HepG2 (cell line): ENCODE data around the gene TRAPPC1. TPM values are rescaled to one million over a fixed set of nuclear protein-coding genes. Genes with fewer than 3 reads are reported as not detected.

Experiments used
- ARHGAP35 ChIP-seq: sonication (generic); formaldehyde crosslinking; IDR thresholded peaks from 2 replicates; pipeline ENCODE4 v1.9.0; 2022; ENCODE audit warnings: mild to moderate bottlenecking, inconsistent platforms, moderate library complexity, missing genetic modification reagents, borderline replicate concordance
- ASH2L ChIP-seq: fragments of 300-600, 200-600 bp; sonication (generic); IDR thresholded peaks from 2 replicates; pipeline ENCODE4 v1.7.0; 2017; ENCODE audit warnings: low read depth, mild to moderate bottlenecking, moderate library complexity, mixed read lengths, low read length; ENCODE audit not compliant: insufficient read length
- ATF7 ChIP-seq, 2 experiments: fragments of 450-650 bp in 1 of 2; sonication (generic) in 1 of 2; formaldehyde crosslinking in 1 of 2; IDR thresholded peaks; 2 replicates each; pipeline versions ENCODE4 v1.4.0 to v1.6.1; 2016 to 2020; ENCODE audit warnings: antibody characterized with exemption in 1 of 2, mild to moderate bottlenecking in 1 of 2, missing genetic modification reagents in 1 of 2
- ATRX ChIP-seq: sonication (generic); formaldehyde crosslinking; IDR thresholded peaks from 2 replicates; pipeline ENCODE4 v1.4.0; 2020; ENCODE audit warnings: missing genetic modification reagents, borderline replicate concordance
- BRCA1 ChIP-seq: sonication (generic); formaldehyde crosslinking; IDR thresholded peaks from 2 replicates; pipeline ENCODE4 v1.4.0; 2020; ENCODE audit warnings: missing genetic modification reagents
- CREB3 ChIP-seq: sonication (generic); formaldehyde crosslinking; IDR thresholded peaks from 2 replicates; pipeline ENCODE4 v1.5.0; 2020; ENCODE audit warnings: missing genetic modification reagents
- ELF3 ChIP-seq: IDR thresholded peaks from 2 replicates; pipeline ENCODE4 v1.6.1; 2016; ENCODE audit warnings: missing genetic modification reagents, missing compliant biosample characterization
- FOSL2 ChIP-seq: sonication (generic); formaldehyde crosslinking; IDR thresholded peaks from 2 replicates; pipeline ENCODE4 v1.4.0; 2020; ENCODE audit warnings: missing genetic modification reagents
- KDM2A ChIP-seq: sonication (generic); formaldehyde crosslinking; IDR thresholded peaks from 2 replicates; pipeline ENCODE4 v1.4.0; 2020; ENCODE audit warnings: low read depth, missing genetic modification reagents, borderline replicate concordance
- KLF11 ChIP-seq: IDR thresholded peaks from 2 replicates; pipeline ENCODE4 v1.6.1; 2016; ENCODE audit warnings: missing compliant biosample characterization
- KLF15 ChIP-seq: sonication (generic); formaldehyde crosslinking; IDR thresholded peaks from 2 replicates; pipeline ENCODE4 v1.8.1; 2023; ENCODE audit warnings: borderline replicate concordance, mild to moderate bottlenecking, inconsistent platforms, missing genetic modification reagents, mixed read lengths
- MEF2D ChIP-seq: sonication (generic); formaldehyde crosslinking; IDR thresholded peaks from 2 replicates; pipeline ENCODE4 v1.5.1; 2020; ENCODE audit warnings: mild to moderate bottlenecking, missing genetic modification reagents
- NFE2L2 ChIP-seq: fragments of 150-350 bp; IDR thresholded peaks from 2 replicates; pipeline ENCODE4 v1.6.1; 2014; ENCODE audit warnings: low read length
- RXRA ChIP-seq: sonication (generic); formaldehyde crosslinking; IDR thresholded peaks from 2 replicates; pipeline ENCODE4 v1.5.1; 2020; ENCODE audit warnings: missing genetic modification reagents
- SAP130 ChIP-seq: IDR thresholded peaks from 2 replicates; pipeline ENCODE4 v1.6.1; 2016; ENCODE audit warnings: low read depth
- SIX1 ChIP-seq: sonication (generic); formaldehyde crosslinking; IDR thresholded peaks from 2 replicates; pipeline ENCODE4 v1.4.0; 2020; ENCODE audit warnings: missing genetic modification reagents, borderline replicate concordance
- SP1 ChIP-seq, 2 experiments: fragments of 450-650 bp in 1 of 2; sonication (generic) in 1 of 2; formaldehyde crosslinking in 1 of 2; IDR thresholded peaks; 2 replicates each; pipeline versions ENCODE4 v1.4.0 to v1.6.1; 2016 to 2020; ENCODE audit warnings: missing genetic modification reagents in 1 of 2
- TEAD3 ChIP-seq: optimal IDR thresholded peaks from 2 replicates; pipeline ENCODE3; 2016; ENCODE audit warnings: borderline replicate concordance
- TOE1 ChIP-seq: sonication (generic); formaldehyde crosslinking; IDR thresholded peaks from 2 replicates; pipeline ENCODE4 v1.4.0; 2020; ENCODE audit warnings: mild to moderate bottlenecking, missing genetic modification reagents
- TP53 ChIP-seq: sonication (generic); formaldehyde crosslinking; conservative IDR thresholded peaks from 2 replicates; pipeline ENCODE4 v1.4.0; 2020; ENCODE audit warnings: missing genetic modification reagents
- ZEB1 ChIP-seq: IDR thresholded peaks from 2 replicates; pipeline ENCODE4 v1.6.1; 2012; ENCODE audit warnings: mild to moderate bottlenecking, low read depth, inconsistent platforms; ENCODE audit not compliant: insufficient replicate concordance
- ZNF225 ChIP-seq: sonication (generic); formaldehyde crosslinking; IDR thresholded peaks from 2 replicates; pipeline ENCODE4 v1.4.0; 2020; ENCODE audit warnings: mild to moderate bottlenecking, missing genetic modification reagents
- ZNF430 ChIP-seq: sonication (generic); formaldehyde crosslinking; IDR thresholded peaks from 2 replicates; pipeline ENCODE4 v1.9.0; 2021; ENCODE audit warnings: mild to moderate bottlenecking, missing genetic modification reagents
- ZNF652 ChIP-seq: IDR thresholded peaks from 2 replicates; pipeline ENCODE4 v1.6.1; 2016; ENCODE audit warnings: low read depth, borderline replicate concordance
- ZNF766 ChIP-seq: sonication (generic); formaldehyde crosslinking; IDR thresholded peaks from 2 replicates; pipeline ENCODE4 v1.5.0; 2020; ENCODE audit warnings: missing genetic modification reagents, borderline replicate concordance
- ZNF772 ChIP-seq: sonication (generic); formaldehyde crosslinking; IDR thresholded peaks from 2 replicates; pipeline ENCODE4 v1.5.0; 2020; ENCODE audit warnings: mild to moderate bottlenecking, missing genetic modification reagents
- ZNF773 ChIP-seq: sonication (generic); formaldehyde crosslinking; IDR thresholded peaks from 2 replicates; pipeline ENCODE4 v1.4.0; 2020; ENCODE audit warnings: missing genetic modification reagents, borderline replicate concordance
- ZNF878 ChIP-seq: sonication (generic); formaldehyde crosslinking; IDR thresholded peaks from 2 replicates; pipeline ENCODE4 v1.8.1; 2023; ENCODE audit warnings: mild to moderate bottlenecking, missing genetic modification reagents, moderate library complexity
- polyA plus RNA-seq, 8 experiments: library from polyadenylated mRNA; depleted of rRNA in 3 of 8; stranded (reverse) in 7 of 8; unstranded in 1 of 8; fragments of >200 nt; fragmentation: Illumina TruSeq in 4 of 8; extraction: Trizol in 4 of 8; gene quantifications; 2 replicates each; pipeline versions ENCODE4 v1.2.1 to v1.2.3, GENCODE V29; 2011 to 2016; ENCODE audit warnings: low read depth in 4 of 8, missing spikeins in 1 of 8, mixed read lengths in 1 of 8; ENCODE audit not compliant: insufficient read depth in 1 of 8
- total RNA-seq, 5 experiments: library from RNA; depleted of rRNA; stranded (reverse); fragments of >200 nt; fragmentation: Illumina TruSeq; extraction: Trizol; gene quantifications; 2 replicates each; pipeline ENCODE4 v1.2.3, GENCODE V29; 2016; ENCODE audit warnings: low read depth in 1 of 5
- TF ChIP-seq, protein P1 (sequence below): sonication (generic); formaldehyde crosslinking; IDR thresholded peaks from 2 replicates; pipeline ENCODE4 v1.4.0; 2020; ENCODE audit warnings: missing genetic modification reagents, borderline replicate concordance
- TF ChIP-seq, protein P2 (sequence below): sonication (generic); formaldehyde crosslinking; IDR thresholded peaks from 2 replicates; pipeline ENCODE4 v1.5.0; 2020; ENCODE audit warnings: mild to moderate bottlenecking, missing genetic modification reagents, borderline replicate concordance

TRAPPC1 gene
- total and polyA plus RNA-seq, 2 of the 13 experiments (the other 11 are each of a cell fraction or from before 2014, with no cell fraction given) = 28.1 to 44.9 TPM

- TF ChIP-seq RXRA (CRISPR knock-in tag) (no peak), MEF2D (CRISPR knock-in tag) (no peak), FOSL2 (CRISPR knock-in tag) (peak; percentile 40; the same call in 1 of the 2 replicates), ARHGAP35 (no peak), KDM2A (CRISPR knock-in tag) (0 out of 2 replicates have a peak, but pooled peaks have one; percentile 19), ELF3 (no peak), ZNF430 (no peak), ATF7 (IDR thresholded peaks at IDR 0.05) (no peak), ATF7 (CRISPR knock-in tag; IDR thresholded peaks at IDR 0.05) (no peak), ZNF225 (no peak), ASH2L (no peak), KLF11 (no peak), SAP130 (CRISPR knock-in tag) (peak; percentile 59), TP53 (no peak), BRCA1 (CRISPR knock-in tag) (no peak), KLF15 (CRISPR knock-in tag) (no peak), SIX1 (CRISPR knock-in tag) (no peak), ZNF652 (CRISPR knock-in tag) (no peak), ATRX (CRISPR knock-in tag) (no peak), ZNF773 (CRISPR knock-in tag) (no peak), ZNF766 (CRISPR knock-in tag) (no peak), SP1 (IDR thresholded peaks at IDR 0.05) (no peak), SP1 (CRISPR knock-in tag; IDR thresholded peaks at IDR 0.05) (no peak), NFE2L2 (no peak), ZNF772 (CRISPR knock-in tag) (no peak), TEAD3 (CRISPR knock-in tag) (no peak), ZEB1 (peak; percentile 4), ZNF878 (CRISPR knock-in tag) (0 out of 2 replicates have a peak, but pooled peaks have one; percentile 25), CREB3 (no peak), TOE1 (CRISPR knock-in tag) (no peak)
- TF ChIP-seq, protein P1, sequence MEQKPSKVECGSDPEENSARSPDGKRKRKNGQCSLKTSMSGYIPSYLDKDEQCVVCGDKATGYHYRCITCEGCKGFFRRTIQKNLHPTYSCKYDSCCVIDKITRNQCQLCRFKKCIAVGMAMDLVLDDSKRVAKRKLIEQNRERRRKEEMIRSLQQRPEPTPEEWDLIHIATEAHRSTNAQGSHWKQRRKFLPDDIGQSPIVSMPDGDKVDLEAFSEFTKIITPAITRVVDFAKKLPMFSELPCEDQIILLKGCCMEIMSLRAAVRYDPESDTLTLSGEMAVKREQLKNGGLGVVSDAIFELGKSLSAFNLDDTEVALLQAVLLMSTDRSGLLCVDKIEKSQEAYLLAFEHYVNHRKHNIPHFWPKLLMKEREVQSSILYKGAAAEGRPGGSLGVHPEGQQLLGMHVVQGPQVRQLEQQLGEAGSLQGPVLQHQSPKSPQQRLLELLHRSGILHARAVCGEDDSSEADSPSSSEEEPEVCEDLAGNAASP (CRISPR knock-in tag) = no peak
- TF ChIP-seq, protein P2, sequence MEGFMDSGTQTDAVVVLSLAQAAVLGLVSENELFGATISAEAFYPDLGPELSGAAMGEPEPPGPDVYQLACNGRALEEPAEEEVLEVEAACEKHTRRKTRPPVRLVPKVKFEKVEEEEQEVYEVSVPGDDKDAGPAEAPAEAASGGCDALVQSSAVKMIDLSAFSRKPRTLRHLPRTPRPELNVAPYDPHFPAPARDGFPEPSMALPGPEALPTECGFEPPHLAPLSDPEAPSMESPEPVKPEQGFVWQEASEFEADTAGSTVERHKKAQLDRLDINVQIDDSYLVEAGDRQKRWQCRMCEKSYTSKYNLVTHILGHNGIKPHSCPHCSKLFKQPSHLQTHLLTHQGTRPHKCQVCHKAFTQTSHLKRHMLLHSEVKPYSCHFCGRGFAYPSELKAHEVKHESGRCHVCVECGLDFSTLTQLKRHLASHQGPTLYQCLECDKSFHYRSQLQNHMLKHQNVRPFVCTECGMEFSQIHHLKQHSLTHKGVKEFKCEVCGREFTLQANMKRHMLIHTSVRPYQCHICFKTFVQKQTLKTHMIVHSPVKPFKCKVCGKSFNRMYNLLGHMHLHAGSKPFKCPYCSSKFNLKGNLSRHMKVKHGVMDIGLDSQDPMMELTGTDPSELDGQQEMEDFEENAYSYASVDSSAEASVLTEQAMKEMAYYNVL (CRISPR knock-in tag) = no peak
These were observed 1.2 kb upstream of the TRAPPC1 start (continued) for GRCh38 chr17:7932949-7933348.
